ENCODE measurements around the gene LTA4H. TPM values are rescaled to one million over a fixed set of nuclear protein-coding genes. Genes with fewer than 3 reads are reported as not detected.

The LTA4H gene
- total and polyA plus RNA-seq, 10 of the 15 experiments (the other 5 are each of a cell fraction or from before 2014, with no cell fraction given), result 43.9 to 106 (median 47.3) TPM

DNA sequence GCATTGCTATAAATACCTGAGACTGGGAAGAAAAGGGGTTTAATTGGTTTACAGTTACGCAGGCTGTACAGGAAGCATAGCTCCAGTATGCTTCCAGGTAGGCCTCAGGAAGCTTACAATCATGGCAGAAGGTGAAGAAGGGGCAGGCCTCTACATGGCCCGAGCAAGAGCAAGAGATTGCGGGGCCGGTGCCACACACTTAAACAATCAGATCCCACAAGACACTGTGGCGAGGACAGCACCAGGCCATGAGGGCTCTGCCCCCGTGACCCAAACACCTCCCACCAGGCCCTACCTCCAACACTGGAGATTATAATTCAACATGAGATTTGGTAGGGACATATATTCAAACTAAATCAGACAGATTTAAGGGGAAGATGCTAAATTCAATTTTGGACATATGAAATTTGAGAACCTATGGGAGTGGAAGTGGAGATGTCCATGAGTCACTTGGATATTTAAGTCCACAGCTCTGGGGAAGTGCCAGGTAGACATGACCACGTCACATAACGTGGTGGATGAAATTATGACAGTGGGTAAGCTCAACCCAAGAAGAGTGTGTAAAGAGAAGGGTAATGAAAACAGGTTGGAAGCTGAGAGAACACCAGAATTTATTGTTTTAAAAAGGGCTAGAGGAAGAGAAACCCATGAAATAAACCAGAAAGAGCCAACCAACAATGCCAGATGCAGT lies 1.5 kb upstream of the LTA4H start:
- H3K4me2 ChIP-seq (ENCODE audit: control insufficient read depth, insufficient read depth), result peak overlapping the region; percentile 46
- TF ChIP-seq, protein P1, sequence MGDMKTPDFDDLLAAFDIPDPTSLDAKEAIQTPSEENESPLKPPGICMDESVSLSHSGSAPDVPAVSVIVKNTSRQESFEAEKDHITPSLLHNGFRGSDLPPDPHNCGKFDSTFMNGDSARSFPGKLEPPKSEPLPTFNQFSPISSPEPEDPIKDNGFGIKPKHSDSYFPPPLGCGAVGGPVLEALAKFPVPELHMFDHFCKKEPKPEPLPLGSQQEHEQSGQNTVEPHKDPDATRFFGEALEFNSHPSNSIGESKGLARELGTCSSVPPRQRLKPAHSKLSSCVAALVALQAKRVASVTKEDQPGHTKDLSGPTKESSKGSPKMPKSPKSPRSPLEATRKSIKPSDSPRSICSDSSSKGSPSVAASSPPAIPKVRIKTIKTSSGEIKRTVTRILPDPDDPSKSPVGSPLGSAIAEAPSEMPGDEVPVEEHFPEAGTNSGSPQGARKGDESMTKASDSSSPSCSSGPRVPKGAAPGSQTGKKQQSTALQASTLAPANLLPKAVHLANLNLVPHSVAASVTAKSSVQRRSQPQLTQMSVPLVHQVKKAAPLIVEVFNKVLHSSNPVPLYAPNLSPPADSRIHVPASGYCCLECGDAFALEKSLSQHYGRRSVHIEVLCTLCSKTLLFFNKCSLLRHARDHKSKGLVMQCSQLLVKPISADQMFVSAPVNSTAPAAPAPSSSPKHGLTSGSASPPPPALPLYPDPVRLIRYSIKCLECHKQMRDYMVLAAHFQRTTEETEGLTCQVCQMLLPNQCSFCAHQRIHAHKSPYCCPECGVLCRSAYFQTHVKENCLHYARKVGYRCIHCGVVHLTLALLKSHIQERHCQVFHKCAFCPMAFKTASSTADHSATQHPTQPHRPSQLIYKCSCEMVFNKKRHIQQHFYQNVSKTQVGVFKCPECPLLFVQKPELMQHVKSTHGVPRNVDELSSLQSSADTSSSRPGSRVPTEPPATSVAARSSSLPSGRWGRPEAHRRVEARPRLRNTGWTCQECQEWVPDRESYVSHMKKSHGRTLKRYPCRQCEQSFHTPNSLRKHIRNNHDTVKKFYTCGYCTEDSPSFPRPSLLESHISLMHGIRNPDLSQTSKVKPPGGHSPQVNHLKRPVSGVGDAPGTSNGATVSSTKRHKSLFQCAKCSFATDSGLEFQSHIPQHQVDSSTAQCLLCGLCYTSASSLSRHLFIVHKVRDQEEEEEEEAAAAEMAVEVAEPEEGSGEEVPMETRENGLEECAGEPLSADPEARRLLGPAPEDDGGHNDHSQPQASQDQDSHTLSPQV (IDR thresholded peaks at IDR 0.05), result no peak
- TF ChIP-seq, protein P2, sequence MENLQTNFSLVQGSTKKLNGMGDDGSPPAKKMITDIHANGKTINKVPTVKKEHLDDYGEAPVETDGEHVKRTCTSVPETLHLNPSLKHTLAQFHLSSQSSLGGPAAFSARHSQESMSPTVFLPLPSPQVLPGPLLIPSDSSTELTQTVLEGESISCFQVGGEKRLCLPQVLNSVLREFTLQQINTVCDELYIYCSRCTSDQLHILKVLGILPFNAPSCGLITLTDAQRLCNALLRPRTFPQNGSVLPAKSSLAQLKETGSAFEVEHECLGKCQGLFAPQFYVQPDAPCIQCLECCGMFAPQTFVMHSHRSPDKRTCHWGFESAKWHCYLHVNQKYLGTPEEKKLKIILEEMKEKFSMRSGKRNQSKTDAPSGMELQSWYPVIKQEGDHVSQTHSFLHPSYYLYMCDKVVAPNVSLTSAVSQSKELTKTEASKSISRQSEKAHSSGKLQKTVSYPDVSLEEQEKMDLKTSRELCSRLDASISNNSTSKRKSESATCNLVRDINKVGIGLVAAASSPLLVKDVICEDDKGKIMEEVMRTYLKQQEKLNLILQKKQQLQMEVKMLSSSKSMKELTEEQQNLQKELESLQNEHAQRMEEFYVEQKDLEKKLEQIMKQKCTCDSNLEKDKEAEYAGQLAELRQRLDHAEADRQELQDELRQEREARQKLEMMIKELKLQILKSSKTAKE (IDR thresholded peaks at IDR 0.05; ENCODE audit: low read depth, poor library complexity, severe bottlenecking), result no peak
- TF ChIP-seq, protein P3, sequence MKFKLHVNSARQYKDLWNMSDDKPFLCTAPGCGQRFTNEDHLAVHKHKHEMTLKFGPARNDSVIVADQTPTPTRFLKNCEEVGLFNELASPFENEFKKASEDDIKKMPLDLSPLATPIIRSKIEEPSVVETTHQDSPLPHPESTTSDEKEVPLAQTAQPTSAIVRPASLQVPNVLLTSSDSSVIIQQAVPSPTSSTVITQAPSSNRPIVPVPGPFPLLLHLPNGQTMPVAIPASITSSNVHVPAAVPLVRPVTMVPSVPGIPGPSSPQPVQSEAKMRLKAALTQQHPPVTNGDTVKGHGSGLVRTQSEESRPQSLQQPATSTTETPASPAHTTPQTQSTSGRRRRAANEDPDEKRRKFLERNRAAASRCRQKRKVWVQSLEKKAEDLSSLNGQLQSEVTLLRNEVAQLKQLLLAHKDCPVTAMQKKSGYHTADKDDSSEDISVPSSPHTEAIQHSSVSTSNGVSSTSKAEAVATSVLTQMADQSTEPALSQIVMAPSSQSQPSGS (IDR thresholded peaks at IDR 0.05; ENCODE audit: low read length), result no peak
- TF ChIP-seq POU2F2 (IDR thresholded peaks at IDR 0.05; ENCODE audit: borderline replicate concordance, low read depth, low read length) (no peak), DPF2 (IDR thresholded peaks at IDR 0.05) (no peak), NFXL1 (IDR thresholded peaks at IDR 0.05; ENCODE audit: borderline replicate concordance) (no peak), BACH1 (IDR thresholded peaks at IDR 0.05; ENCODE audit: borderline replicate concordance) (no peak), NBN (IDR thresholded peaks at IDR 0.05) (no peak), GATAD2B (conservative IDR thresholded peaks at IDR 0.05; ENCODE audit: low read depth) (no peak), NFYA (IDR thresholded peaks at IDR 0.05; ENCODE audit: borderline replicate concordance, low read depth, low read length) (no peak)
- TF ChIP-seq, protein P4, sequence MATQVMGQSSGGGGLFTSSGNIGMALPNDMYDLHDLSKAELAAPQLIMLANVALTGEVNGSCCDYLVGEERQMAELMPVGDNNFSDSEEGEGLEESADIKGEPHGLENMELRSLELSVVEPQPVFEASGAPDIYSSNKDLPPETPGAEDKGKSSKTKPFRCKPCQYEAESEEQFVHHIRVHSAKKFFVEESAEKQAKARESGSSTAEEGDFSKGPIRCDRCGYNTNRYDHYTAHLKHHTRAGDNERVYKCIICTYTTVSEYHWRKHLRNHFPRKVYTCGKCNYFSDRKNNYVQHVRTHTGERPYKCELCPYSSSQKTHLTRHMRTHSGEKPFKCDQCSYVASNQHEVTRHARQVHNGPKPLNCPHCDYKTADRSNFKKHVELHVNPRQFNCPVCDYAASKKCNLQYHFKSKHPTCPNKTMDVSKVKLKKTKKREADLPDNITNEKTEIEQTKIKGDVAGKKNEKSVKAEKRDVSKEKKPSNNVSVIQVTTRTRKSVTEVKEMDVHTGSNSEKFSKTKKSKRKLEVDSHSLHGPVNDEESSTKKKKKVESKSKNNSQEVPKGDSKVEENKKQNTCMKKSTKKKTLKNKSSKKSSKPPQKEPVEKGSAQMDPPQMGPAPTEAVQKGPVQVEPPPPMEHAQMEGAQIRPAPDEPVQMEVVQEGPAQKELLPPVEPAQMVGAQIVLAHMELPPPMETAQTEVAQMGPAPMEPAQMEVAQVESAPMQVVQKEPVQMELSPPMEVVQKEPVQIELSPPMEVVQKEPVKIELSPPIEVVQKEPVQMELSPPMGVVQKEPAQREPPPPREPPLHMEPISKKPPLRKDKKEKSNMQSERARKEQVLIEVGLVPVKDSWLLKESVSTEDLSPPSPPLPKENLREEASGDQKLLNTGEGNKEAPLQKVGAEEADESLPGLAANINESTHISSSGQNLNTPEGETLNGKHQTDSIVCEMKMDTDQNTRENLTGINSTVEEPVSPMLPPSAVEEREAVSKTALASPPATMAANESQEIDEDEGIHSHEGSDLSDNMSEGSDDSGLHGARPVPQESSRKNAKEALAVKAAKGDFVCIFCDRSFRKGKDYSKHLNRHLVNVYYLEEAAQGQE (IDR thresholded peaks at IDR 0.05; ENCODE audit: low read depth, low read length), result no peak

More for the DNA sequence above, 1.5 kb upstream of the LTA4H start:
- H3K27me3 ChIP-seq (replicated peaks in 1 of 2; ENCODE audit: control insufficient read depth in 2 of 2, insufficient read depth in 2 of 2, low read length in 1 of 2), result no peaks in the 10 kb centered on the region
- intact Hi-C loops (cut with micrococcal nuclease; ENCODE audit: unreplicated experiment), result loop anchor here (10.0 kb wide), 1 partner anchor 368 kb away; the partner anchor contains the start of gene CDK17
- no peaks in the 10 kb centered on the region for H3K9me3 ChIP-seq (replicated peaks; ENCODE audit: control insufficient read depth, insufficient read depth, low read length)
- ChIA-PET SMC1A (ENCODE audit: uncharacterized antibody, unreplicated experiment) (interaction anchor here (0.7 to 1.8 kb wide), 4 partner anchors 11 to 174 kb away, joined by 3 to 7 read pairs (median 4); no protein-coding TSS in a partner anchor), POLR2A (interaction anchor here (0.6 to 1.5 kb wide), 2 partner anchors 16 to 486 kb away, joined by 3 to 5 read pairs; no protein-coding TSS in a partner anchor), RAD21 (ENCODE audit: unreplicated experiment) (interaction anchor here (0.6 to 2.2 kb wide), 5 partner anchors 16 to 455 kb away, joined by 3 to 7 read pairs (median 5); no protein-coding TSS in a partner anchor), CTCF (interaction anchor here (1.3 to 2.1 kb wide), 3 partner anchors 16 to 38 kb away, joined by 3 to 6 read pairs (median 5); no protein-coding TSS in a partner anchor)
- peaks cover 4% of the 10 kb centered on the region; the same call in 1 of the 2 replicates for H3K4me1 ChIP-seq (ENCODE audit: control insufficient read depth, insufficient read depth, low read length)
- DNase-seq (ENCODE audit: low read depth, low spot score) (no peak), FAIRE-seq (no peak), ATAC-seq (no peak)
- no peak overlapping the region; the same call in 1 of the 2 replicates for H3K4me3 ChIP-seq
- H3K79me2 ChIP-seq (ENCODE audit: control insufficient read depth, insufficient read depth, low read length), result peaks cover 3% of the 10 kb centered on the region; the same call in 1 of the 2 replicates
- no peak overlapping the region for H3K9ac ChIP-seq (ENCODE audit: control insufficient read depth, insufficient read depth, low read length)
- H2AFZ ChIP-seq (ENCODE audit: control insufficient read depth, low read depth, low read length), result peak overlapping the region; percentile 62; the same call in 1 of the 2 replicates
- in situ Hi-C loops (cut with MboI), result no loop called here
- BruUV-seq (replicated peaks), result no TSS peak
- no peaks in the 10 kb centered on the region for H3K36me3 ChIP-seq (ENCODE audit: control insufficient read depth in 2 of 2, insufficient read depth in 2 of 2, low read length in 1 of 2)
- 74% methylated on average over 8 of the region's 8 CpGs for WGBS (ENCODE audit: insufficient coverage, insufficient replicate concordance, low lambda C conversion rate, missing lambda C conversion rate)
- no peak overlapping the region for H3K27ac ChIP-seq (ENCODE audit: control insufficient read depth, insufficient read depth)
- H4K20me1 ChIP-seq (ENCODE audit: control insufficient read depth, insufficient read depth), result no peaks in the 10 kb centered on the region

All from GM12878 (cell line).